GM21825 (cell line): Measurements from ENCODE around the gene KDELR3.

ENCODE experiments used
- ATAC-seq: cut with Tn5 transposase; IDR thresholded peaks from one replicate; pipeline ENCODE4 v1.9.1; 2021; ENCODE audit warnings: mild to moderate bottlenecking, moderate library complexity; ENCODE audit not compliant: unreplicated experiment

KDELR3 gene

GRCh38 chr22:38467904-38468442 lies at the start of gene KDELR3:
Gene KDELR3, plus strand, starts transcription at chr22:38468096. Its CDS starts 138 bp downstream, at chr22:38468234.
- ATAC-seq, result no peak

DNA sequence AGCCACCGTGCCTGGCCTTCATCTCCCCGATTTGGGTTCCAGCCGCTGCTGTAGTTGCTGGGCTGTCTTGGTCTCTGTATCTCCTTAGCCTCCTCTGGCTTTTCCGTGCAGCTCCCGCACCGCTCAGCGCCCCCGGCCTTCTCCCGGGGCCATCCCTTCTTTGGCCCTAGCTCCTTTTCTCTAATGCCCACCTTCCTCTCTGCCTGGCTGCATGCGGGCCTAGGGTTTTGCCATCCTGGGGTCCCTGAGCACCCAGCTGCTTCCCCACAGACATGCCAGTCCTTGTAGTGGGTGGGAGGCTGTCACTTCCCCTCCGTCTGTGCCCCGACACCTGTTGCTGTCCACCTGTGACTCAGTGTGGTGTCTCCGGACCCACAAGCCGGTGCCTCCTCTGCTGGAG lies 49.3 kb upstream of the KDELR3 start:
- ATAC-seq, result no peak

DNA sequence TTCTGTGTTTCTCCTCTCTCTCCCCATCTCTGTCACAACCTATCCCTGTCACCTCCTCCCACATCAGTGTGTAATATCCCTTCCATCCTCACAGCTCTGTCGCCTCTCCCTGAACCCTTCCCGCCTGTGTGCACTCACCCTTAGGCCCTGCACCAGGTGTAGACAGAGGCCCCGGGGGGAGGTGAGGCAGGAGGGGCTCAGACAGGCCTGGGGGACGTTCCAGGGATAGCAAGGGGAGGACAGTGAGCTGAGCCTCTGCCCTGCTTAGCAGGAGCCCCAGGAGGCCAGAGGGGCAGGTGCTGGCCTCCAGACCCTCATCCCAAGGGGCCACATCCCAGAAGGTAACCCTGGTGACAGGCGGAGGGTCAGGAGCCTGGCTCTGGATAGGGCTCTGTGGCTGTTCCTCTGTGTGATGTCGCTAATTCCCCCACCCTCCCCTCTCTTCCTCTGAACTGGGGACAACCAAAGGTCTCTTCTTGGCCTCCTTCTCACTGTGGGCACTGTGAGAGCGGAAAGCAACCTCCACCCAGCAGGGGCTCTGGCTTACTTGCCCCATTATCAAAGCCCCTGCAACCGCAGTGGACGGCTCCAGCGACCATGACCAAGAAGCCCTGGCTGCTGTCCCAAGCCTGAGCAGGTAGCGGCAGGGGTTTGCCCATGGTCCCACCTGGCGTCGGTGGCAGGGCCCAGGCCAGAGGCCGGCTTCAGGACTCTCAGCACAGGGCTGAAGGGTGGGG lies 48.6 kb upstream of the KDELR3 start:
- no peak for ATAC-seq

- ATAC-seq, result no peak
These were observed 48.1 kb upstream of the KDELR3 start for GRCh38 chr22:38419858-38420160.

DNA sequence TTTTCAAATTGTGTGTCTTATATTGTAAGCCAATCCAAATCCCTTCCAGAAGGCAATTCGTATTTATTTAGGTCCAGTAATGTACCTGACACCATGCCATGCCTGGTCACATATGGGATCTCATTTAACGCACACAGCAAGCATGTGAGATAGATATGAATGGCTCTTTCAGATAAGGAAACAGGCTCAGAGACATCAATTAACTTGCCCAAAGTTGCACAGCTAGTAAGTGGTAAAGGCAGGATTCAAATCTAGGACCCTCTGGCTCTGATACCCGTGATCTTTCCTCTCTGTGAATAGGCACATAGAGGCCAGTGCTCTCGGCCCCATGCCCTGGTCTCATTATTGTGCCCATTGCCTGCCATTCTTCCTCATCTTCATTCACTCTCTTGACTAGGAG lies 47.2 kb upstream of the KDELR3 start:
- ATAC-seq, result no peak

DNA sequence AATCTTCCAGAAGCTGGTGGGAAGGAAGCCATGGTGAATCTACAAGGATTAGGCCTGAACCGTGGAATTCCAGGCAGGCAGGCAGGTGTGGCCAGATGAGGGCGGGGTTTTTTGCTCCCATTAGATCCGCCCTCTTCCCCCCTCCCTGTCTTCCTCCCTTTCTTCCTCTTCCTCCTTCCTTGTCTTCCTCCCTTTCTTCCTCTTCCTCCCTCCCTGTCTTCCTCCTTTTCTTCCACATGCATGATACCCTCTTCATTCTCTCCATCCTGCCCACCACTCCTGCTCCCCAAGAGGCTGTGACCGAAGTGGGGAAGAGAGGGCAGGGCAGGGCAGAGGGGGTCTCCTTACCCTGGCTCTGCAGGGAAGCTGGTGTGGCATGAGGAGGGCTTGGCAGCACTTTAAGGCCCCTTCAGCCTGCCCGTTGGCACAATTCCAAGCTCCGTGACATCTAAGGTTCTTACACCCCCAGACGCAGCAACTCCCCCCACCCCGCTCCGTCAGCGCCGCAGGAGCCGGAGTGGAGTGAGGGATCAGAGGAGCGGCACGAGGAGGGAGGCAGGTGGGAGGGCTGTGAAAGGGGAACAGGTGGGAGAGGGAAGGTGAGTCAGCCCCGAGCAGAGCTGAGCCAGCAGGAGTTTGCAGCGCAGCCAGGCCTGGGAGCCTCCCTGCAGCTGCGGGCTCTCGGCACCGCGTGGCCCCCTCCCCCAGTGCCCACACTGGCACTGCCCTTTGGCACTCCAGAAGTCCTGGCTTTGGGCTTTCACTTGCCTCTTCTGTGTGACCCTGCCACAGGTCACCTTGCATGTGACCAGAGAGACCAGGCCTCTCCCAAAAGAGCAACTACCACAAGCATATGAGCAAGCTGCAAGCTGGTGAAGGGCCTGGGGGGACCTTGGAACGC lies 45.0 kb upstream of the KDELR3 start:
- ATAC-seq, result no peak

DNA sequence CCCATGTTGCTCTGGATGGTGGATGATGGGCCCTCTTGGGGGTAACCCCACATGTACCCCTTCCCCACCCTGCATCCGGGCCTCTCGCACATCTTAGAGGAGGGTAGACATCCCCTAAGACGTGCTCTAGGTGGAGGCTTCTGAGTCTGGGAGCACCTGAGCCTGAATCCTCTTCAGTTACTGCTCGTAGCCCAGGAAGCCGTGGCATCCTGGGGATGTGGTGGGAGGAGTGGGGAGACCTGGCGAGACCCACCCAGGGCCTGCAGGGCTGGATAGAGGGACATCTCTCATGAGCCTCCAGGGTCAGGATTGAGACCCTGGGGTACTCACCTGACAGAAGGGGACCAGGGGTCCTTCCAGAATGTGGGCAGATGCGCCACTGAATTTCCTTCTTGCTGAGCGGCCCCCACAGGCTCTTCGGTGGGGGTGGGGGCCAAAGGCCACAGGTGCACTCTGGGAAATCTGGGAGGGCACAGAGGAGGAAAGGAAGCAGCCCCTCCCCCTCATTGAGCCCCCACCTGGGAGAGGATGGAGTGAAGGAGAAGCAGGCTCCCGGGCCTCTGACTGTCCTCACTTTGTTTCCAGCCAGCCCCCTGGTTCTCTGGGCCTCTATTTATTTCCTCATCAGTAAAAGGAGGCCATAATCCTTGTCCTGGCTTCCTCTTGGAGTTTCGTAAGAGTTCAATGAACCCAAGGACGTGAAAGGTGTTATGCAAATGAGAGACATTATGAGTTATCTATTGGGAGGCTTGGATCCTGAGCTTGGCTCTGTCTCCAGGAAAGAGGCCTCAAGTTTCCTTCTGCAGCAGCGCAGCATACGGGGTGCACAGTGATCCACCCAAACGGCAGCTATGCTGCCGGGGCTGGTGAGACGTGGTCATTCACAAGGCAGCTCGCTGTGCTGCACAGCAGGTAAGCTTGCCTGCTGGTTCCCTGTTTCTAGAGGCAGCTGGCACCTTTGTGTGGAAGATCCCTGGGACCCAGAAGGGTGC lies 44.1 kb upstream of the KDELR3 start:
- ATAC-seq, result no peak

- ATAC-seq, result no peak
These were observed 43.3 kb upstream of the KDELR3 start for GRCh38 chr22:38424525-38425080.

DNA sequence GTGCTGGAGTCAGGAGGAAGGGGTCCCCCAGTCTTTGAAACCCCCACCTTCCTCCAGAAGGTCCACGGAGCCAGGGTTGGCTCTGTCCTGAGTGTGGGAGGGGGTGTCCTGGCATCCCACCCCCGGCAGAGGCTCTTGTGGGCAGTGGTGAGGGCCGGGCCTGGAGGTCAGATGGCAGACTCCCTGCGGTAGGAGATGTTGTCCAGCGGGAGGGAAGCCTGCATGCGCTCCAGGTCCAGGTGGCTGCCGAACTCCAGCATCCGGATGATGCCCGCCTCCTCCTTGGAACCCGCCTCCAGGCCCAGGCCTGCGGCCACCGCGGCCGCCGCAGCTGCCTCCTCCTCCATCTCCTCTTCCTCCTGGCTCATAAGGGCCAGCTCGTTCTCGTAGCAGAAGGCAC lies 41.3 kb upstream of the KDELR3 start:
- no peak for ATAC-seq

GRCh38 chr22:38427465-38427864 lies 40.4 kb upstream of the KDELR3 start:
- ATAC-seq, result no peak

GRCh38 chr22:38427940-38428339 lies 40.0 kb upstream of the KDELR3 start:
- no peak for ATAC-seq

GRCh38 chr22:38428714-38429113 lies 39.2 kb upstream of the KDELR3 start:
- no peak for ATAC-seq

- no peak for ATAC-seq
These were observed 38.3 kb upstream of the KDELR3 start for GRCh38 chr22:38429499-38430068.

GRCh38 chr22:38431266-38432010 lies 36.5 kb upstream of the KDELR3 start:
- ATAC-seq, result no peak

DNA sequence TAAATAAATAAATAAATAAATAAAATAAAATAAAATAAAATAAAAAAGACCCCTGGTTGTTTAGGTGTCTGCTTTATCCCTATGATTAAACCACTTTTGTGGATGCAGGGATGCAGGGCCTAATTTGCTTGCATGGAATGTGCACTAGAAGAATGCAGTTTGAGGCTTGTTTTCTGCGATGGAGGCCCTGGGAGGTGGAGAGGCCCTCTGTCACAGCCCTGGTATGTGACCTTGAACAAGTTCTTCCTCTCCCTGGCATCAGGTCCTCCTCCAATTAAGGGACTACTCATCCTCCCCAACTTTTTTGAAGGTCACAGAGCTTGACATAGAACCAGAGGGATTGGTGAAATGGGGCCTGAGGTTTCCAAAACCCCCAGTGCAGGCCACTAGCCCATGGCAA lies 35.6 kb upstream of the KDELR3 start:
- ATAC-seq, result no peak

- no peak for ATAC-seq
These were observed 34.0 kb upstream of the KDELR3 start for GRCh38 chr22:38433871-38434270.

- ATAC-seq, result no peak
These were observed 32.9 kb upstream of the KDELR3 start for GRCh38 chr22:38435010-38435409.

DNA sequence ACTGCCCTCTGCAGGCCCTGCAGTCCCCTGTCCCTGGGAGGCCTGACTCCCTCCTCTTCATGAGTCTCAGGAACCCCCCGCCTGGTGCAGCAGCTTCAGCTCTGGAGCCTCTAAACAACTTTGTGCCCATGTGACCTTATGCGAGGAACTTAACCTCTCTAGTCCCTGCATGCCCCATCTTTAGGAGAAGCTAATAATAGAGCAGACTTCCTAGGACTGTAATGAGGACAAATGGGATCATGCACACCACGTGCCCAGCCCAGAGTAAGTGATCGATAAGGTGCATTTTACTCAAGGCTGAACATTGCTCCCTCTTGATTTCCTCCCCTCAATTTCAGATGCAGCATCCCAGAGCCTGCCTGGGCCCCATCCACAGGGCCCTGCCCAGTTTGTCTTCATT lies 31.9 kb upstream of the KDELR3 start:
- no peak for ATAC-seq

DNA sequence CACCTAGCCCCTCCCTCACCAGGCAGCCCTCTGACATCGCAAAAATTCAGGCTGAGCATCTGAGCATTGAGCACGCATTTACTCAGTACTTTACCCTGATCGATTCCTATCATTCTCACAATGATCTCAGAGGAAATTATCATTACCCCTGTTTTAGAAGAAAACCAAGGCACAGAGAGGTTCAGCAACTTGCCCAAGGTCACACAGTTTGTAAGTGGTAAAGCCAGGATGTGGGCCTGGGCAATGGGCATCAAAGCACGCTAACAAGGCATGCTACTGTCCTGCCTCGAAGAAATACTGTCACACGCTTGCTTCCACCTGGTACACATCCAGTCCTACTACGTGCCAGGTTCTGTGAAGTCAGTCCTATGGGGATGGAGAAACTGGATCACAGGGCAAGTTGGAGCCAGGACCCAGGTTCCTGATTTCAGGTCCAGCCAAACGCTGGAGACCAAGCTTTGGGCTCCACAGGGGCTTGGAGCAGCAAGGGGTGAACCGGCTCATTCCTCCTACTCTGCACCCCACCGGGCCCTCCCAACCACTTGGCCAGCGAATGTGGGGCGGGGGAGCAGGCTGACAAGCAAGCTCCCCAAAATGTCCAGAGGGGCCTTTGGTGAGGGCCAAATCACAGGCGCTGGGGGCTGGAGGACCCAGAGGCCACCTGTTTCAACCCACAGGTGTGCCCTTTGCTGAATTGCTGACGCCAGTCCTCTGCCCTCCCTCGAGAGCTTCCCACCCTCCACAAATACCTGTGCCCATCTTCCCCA lies 31.1 kb upstream of the KDELR3 start:
- ATAC-seq, result no peak
